ENCODE measurements around the gene DPPA3.

DNA sequence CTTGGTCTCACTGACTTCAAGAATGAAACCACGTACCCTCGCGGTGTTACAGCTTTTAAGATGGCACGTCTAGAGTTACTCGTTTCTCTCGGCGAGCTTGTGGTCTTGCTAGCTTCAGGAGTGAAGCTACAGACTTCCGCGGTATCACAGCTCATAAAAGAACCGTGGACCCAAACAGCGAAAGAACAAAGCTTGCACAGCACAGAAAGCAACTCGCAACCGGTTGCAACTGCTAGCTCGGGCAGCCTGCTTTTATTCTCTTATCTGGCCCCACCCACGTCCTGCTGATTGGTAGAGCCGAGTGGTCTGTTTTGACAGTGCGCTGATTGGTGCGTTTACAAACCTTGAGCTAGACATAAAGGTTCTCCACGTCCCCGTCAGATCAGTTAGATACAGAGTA, 40.2 kb downstream of the DPPA3 start:
- TF ChIP-seq EP300 (IDR thresholded peaks at IDR 0.05) (no peak), CTCF (IDR thresholded peaks at IDR 0.05) (no peak)

Measured in upper lobe of left lung (tissue), 4 donors.